Parathyroid adenoma (tissue), 2 donors: Measurements from ENCODE around the gene DAPK2.

Source experiments
- H2AFZ ChIP-seq: fragments of 300-600 bp; sonication (generic); one replicate; pipeline ENCODE4 v1.7.0; 2017; ENCODE audit warnings: antibody characterized with exemption, mild to moderate bottlenecking
- H3K27ac ChIP-seq: fragments of 300-600 bp; sonication (generic); one replicate; pipeline ENCODE4 v1.7.0; 2017
- H3K27me3 ChIP-seq: fragments of 300-600 bp; sonication (generic); one replicate; pipeline ENCODE4 v1.7.0; 2017; ENCODE audit warnings: low read length; ENCODE audit not compliant: control insufficient read depth, insufficient read depth
- H3K36me3 ChIP-seq: fragments of 300-600 bp; sonication (generic); one replicate; pipeline ENCODE4 v1.7.0; 2017; ENCODE audit warnings: low read length; ENCODE audit not compliant: control insufficient read depth, insufficient read depth
- H3K4me1 ChIP-seq: fragments of 300-600 bp; sonication (generic); one replicate; pipeline ENCODE4 v1.7.0; 2017; ENCODE audit warnings: control low read depth
- H3K4me2 ChIP-seq: fragments of 300-600 bp; sonication (generic); one replicate; pipeline ENCODE4 v1.7.0; 2017; ENCODE audit warnings: low read length
- H3K4me3 ChIP-seq: fragments of 300-600 bp; sonication (generic); one replicate; pipeline ENCODE4 v1.7.0; 2017; ENCODE audit warnings: low read depth, low read length
- H3K79me2 ChIP-seq: fragments of 300-600 bp; sonication (generic); one replicate; pipeline ENCODE4 v1.7.0; 2017; ENCODE audit warnings: control low read depth
- H3K9ac ChIP-seq: fragments of 300-600 bp; sonication (generic); one replicate; pipeline ENCODE4 v1.7.0; 2017; ENCODE audit warnings: mild to moderate bottlenecking
- H3K9me3 ChIP-seq: fragments of 300-600 bp; sonication (generic); one replicate; pipeline ENCODE4 v1.7.0; 2017; ENCODE audit warnings: low read length; ENCODE audit not compliant: control insufficient read depth
- TF ChIP-seq, protein P1 (sequence below): fragments of 300-600 bp; sonication (generic); IDR thresholded peaks from one replicate; pipeline ENCODE4 v1.7.0; 2017; ENCODE audit warnings: antibody characterized with exemption, mild to moderate bottlenecking
- donor health status: primary hyperparathyroidism.

The DAPK2 gene

DNA sequence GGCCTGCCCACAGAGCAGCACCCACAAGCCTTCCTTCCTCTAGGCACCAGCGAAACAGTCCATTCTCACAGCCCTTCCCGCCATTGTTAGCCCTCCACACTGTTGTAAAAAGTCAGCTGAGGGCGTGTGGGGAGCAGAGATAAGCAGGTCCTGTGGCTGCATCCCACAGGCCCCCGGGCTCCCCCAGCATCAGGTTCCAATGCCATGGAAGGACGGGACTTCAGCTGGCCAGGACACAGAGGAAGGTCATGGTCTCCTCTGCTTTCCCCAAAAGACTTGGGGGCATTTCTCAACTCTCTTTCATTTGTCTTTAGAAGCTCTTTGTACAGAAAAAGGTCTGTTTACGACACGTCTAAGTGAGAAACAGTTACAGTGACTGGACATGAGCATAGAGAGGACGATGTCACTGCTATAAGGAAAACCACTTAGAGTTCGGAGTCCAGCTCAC lies 127.4 kb downstream of the DAPK2 start:
- Histone ChIP-seq H3K79me2 (no peaks in the 10 kb centered on the region), H3K36me3 (no peaks in the 10 kb centered on the region), H3K4me1 (no peaks in the 10 kb centered on the region), H3K9ac (no peak overlapping the region), H3K9me3 (no peaks in the 10 kb centered on the region), H3K4me3 (no peak overlapping the region), H2AFZ (no peak overlapping the region), H3K27ac (no peak overlapping the region), H3K4me2 (no peak overlapping the region), H3K27me3 (no peaks in the 10 kb centered on the region)
- TF ChIP-seq, protein P1, sequence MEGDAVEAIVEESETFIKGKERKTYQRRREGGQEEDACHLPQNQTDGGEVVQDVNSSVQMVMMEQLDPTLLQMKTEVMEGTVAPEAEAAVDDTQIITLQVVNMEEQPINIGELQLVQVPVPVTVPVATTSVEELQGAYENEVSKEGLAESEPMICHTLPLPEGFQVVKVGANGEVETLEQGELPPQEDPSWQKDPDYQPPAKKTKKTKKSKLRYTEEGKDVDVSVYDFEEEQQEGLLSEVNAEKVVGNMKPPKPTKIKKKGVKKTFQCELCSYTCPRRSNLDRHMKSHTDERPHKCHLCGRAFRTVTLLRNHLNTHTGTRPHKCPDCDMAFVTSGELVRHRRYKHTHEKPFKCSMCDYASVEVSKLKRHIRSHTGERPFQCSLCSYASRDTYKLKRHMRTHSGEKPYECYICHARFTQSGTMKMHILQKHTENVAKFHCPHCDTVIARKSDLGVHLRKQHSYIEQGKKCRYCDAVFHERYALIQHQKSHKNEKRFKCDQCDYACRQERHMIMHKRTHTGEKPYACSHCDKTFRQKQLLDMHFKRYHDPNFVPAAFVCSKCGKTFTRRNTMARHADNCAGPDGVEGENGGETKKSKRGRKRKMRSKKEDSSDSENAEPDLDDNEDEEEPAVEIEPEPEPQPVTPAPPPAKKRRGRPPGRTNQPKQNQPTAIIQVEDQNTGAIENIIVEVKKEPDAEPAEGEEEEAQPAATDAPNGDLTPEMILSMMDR = no peak

DNA sequence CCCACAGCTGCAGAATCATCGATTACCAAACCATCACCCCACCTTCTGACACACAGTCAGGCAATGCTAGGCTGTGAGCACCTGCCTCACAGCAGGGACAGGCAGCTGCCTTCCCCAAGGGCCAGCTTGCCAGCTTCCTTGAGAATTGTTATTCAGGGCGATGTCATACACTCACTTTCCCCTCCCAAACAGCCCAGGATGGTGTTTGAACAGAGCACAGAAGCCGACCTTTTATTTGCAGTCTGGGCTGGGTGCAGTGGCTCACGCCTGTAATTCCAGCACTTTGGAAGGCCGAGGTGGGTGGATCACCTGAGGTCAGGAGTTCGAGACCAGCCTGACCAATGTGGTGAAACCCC lies 128.0 kb downstream of the DAPK2 start:
- H3K4me3 ChIP-seq = no peak overlapping the region
- no peak overlapping the region for H2AFZ ChIP-seq
- no peak overlapping the region for H3K9ac ChIP-seq
- H3K9me3 ChIP-seq = no peaks in the 10 kb centered on the region
- H3K4me2 ChIP-seq = no peak overlapping the region
- H3K27ac ChIP-seq = no peak overlapping the region
- no peaks in the 10 kb centered on the region for H3K27me3 ChIP-seq
- TF ChIP-seq, protein P1 = no peak
- no peaks in the 10 kb centered on the region for H3K4me1 ChIP-seq
- H3K79me2 ChIP-seq = no peaks in the 10 kb centered on the region
- H3K36me3 ChIP-seq = no peaks in the 10 kb centered on the region

GRCh38 chr15:63917588-63918316 lies 128.5 kb downstream of the DAPK2 start:
- TF ChIP-seq, protein P1 = no peak
- Histone ChIP-seq H3K4me2 (no peak overlapping the region), H3K4me1 (no peaks in the 10 kb centered on the region), H3K9me3 (no peaks in the 10 kb centered on the region), H3K27ac (no peak overlapping the region), H3K4me3 (no peak overlapping the region), H3K27me3 (no peaks in the 10 kb centered on the region), H3K79me2 (no peaks in the 10 kb centered on the region), H2AFZ (no peak overlapping the region), H3K9ac (no peak overlapping the region), H3K36me3 (no peaks in the 10 kb centered on the region)

GRCh38 chr15:63915873-63916771 lies 130.2 kb downstream of the DAPK2 start:
- H3K4me3 ChIP-seq = no peak overlapping the region
- no peaks in the 10 kb centered on the region for H3K79me2 ChIP-seq
- peak overlapping the region; percentile 22 for H2AFZ ChIP-seq
- H3K9me3 ChIP-seq = no peaks in the 10 kb centered on the region
- H3K4me2 ChIP-seq = no peak overlapping the region
- H3K27me3 ChIP-seq = no peaks in the 10 kb centered on the region
- no peak overlapping the region for H3K27ac ChIP-seq
- no peaks in the 10 kb centered on the region for H3K4me1 ChIP-seq
- no peak overlapping the region for H3K9ac ChIP-seq
- TF ChIP-seq, protein P1 = no peak
- no peaks in the 10 kb centered on the region for H3K36me3 ChIP-seq
